Suprapubic skin (tissue), 4 donors: ENCODE measurements around the gene CD70. TPM values are rescaled to one million over a fixed set of nuclear protein-coding genes. Genes with fewer than 3 reads are reported as not detected.

Experiments used
- DNase-seq, 2 donors: peaks; one replicate each; pipeline ENCODE4 v3.0.0-alpha.2; 2019; ENCODE audit warnings: low spot score in 2 of 2
- H3K27ac ChIP-seq: fragments of 200-600 bp; sonication (generic); one replicate; pipeline ENCODE4 v1.5.1; 2019
- H3K27me3 ChIP-seq: fragments of 200-600 bp; sonication (generic); one replicate; pipeline ENCODE4 v1.5.1; 2019
- H3K36me3 ChIP-seq: fragments of 200-600 bp; sonication (generic); one replicate; pipeline ENCODE4 v1.5.1; 2019
- H3K4me1 ChIP-seq: fragments of 200-600 bp; sonication (generic); one replicate; pipeline ENCODE4 v1.5.1; 2019
- H3K4me3 ChIP-seq: fragments of 200-600 bp; sonication (generic); one replicate; pipeline ENCODE4 v1.5.1; 2019; ENCODE audit warnings: mild to moderate bottlenecking
- H3K9me3 ChIP-seq: fragments of 200-600 bp; sonication (generic); one replicate; pipeline ENCODE4 v1.5.1; 2019
- EP300 ChIP-seq: sonication (generic); formaldehyde crosslinking; IDR thresholded peaks from one replicate; pipeline ENCODE4 v1.6.1; 2017; ENCODE audit warnings: antibody characterized with exemption
- POLR2A ChIP-seq, 2 donors: fragments of 450-650 bp; IDR thresholded peaks; one replicate each; pipeline ENCODE4 v1.6.1; 2017; ENCODE audit warnings: antibody characterized with exemption in 2 of 2, mild to moderate bottlenecking in 2 of 2, moderate library complexity in 2 of 2
- POLR2AphosphoS5 ChIP-seq, 3 donors: sonication (generic); formaldehyde crosslinking; IDR thresholded peaks; one replicate each; pipeline ENCODE4 v1.6.1; 2017; ENCODE audit warnings: antibody characterized with exemption in 3 of 3
- WGBS: methylation state at CpG from one replicate; pipeline ENCODE4 v1.1.5; 2018; 5-methylcytosine and 5-hydroxymethylcytosine counted together
- total RNA-seq, 4 donors: library from RNA; depleted of rRNA; stranded (reverse); fragments of >200 nt; gene quantifications; one replicate each; pipeline ENCODE4 v1.1.0, GENCODE V29; 2016
- TF ChIP-seq, protein P1 (sequence below), 2 donors: fragments of 200-600 bp in 1 of 2; fragments of 450-650 bp in 1 of 2; sonication (generic) in 1 of 2; IDR thresholded peaks; one replicate each; pipeline ENCODE4 v1.5.1; 2016 to 2019; ENCODE audit warnings: antibody characterized with exemption in 2 of 2, mild to moderate bottlenecking in 1 of 2, moderate library complexity in 1 of 2

CD70 gene
- total RNA-seq, 4 donors from 2014 or later: 0.97 TPM; not detected in 3

DNA sequence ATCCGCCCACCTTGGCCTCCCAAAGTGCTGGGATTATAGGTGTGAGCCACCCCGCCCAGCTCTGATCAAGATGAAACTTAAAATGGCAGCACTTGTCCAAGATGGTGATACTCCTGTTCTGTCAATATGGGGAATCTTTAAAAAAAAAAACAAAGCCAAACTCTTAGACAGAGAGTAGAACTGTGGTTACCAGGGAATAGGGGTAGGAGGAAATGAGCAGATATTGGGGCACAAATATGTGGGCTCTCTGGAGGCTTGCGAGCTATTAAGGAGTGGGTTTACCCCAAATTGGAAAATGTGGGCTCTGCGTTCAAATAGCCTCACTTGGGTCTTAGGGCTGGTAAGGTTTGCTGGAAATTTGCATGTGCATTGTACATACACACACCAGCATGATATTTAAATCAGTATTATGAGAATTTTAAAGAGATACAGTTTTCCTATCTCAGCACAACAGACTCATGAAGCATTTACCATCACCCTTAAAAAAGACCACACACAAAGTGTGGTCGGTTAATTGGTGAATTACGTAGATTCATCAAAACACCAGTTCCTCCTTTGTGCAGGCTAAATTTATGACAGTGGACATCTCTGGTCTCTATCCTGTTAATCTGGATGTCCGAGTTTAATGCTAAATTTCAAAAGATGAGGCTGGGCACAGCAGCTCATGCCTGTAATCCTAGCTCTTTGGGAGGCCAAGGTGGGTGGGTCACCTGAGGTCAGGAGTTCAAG lies 11.3 kb downstream of the CD70 start:
- DNase-seq: no peak
- TF ChIP-seq POLR2AphosphoS5 (IDR thresholded peaks at IDR 0.05) (no peak), POLR2A (IDR thresholded peaks at IDR 0.05) (no peak)
- H3K4me3 ChIP-seq: no peak overlapping the region
- H3K36me3 ChIP-seq: no peaks in the 10 kb centered on the region
- H3K27me3 ChIP-seq: peaks cover 10% of the 10 kb centered on the region
- H3K9me3 ChIP-seq: no peaks in the 10 kb centered on the region
- no peak overlapping the region for H3K27ac ChIP-seq
- peaks cover 19% of the 10 kb centered on the region for H3K4me1 ChIP-seq
- WGBS: 79% methylated on average over 7 of the region's 7 CpGs

DNA sequence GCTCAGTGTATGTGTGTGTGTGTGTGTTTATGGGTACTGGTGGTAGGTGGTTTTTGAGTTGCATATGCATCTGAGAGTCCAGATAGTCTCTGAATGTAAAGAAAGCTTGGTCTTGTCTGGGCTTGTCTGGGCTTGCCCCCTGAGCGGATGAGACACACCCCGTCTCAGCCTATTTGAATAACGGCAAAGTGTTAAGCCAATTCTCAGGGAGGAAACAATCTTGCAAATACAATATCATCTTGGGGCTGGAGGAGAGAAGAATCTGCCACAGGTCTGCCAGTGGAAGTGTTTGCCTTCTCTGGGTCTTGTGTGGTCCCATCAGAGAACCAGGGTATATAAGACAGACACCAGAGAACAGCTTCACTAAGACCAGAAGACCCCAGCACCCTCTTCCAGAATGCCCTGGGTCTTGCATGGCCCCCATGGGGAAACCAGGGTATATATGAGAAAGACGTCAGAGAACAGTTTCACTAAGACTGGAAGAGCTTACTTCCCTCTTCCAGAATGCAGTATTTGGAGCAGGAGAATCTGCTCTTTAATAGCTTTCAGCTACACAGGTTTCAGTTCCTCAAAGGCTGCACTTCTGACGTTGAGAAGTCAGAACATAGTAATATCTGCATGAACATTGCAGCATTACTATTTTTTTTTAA lies 13.3 kb downstream of the CD70 start:
- Histone ChIP-seq H3K36me3 (no peaks in the 10 kb centered on the region), H3K27ac (no peak overlapping the region), H3K27me3 (no peaks in the 10 kb centered on the region), H3K4me3 (no peak overlapping the region), H3K9me3 (no peaks in the 10 kb centered on the region), H3K4me1 (peaks cover 19% of the 10 kb centered on the region)
- DNase-seq: no peak
- TF ChIP-seq POLR2AphosphoS5 (IDR thresholded peaks at IDR 0.05) (no peak), POLR2A (IDR thresholded peaks at IDR 0.05) (no peak), EP300 (no peak)
- TF ChIP-seq, protein P1, sequence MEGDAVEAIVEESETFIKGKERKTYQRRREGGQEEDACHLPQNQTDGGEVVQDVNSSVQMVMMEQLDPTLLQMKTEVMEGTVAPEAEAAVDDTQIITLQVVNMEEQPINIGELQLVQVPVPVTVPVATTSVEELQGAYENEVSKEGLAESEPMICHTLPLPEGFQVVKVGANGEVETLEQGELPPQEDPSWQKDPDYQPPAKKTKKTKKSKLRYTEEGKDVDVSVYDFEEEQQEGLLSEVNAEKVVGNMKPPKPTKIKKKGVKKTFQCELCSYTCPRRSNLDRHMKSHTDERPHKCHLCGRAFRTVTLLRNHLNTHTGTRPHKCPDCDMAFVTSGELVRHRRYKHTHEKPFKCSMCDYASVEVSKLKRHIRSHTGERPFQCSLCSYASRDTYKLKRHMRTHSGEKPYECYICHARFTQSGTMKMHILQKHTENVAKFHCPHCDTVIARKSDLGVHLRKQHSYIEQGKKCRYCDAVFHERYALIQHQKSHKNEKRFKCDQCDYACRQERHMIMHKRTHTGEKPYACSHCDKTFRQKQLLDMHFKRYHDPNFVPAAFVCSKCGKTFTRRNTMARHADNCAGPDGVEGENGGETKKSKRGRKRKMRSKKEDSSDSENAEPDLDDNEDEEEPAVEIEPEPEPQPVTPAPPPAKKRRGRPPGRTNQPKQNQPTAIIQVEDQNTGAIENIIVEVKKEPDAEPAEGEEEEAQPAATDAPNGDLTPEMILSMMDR (IDR thresholded peaks at IDR 0.05): no peak
- 52% methylated on average over 5 of the region's 5 CpGs for WGBS

DNA sequence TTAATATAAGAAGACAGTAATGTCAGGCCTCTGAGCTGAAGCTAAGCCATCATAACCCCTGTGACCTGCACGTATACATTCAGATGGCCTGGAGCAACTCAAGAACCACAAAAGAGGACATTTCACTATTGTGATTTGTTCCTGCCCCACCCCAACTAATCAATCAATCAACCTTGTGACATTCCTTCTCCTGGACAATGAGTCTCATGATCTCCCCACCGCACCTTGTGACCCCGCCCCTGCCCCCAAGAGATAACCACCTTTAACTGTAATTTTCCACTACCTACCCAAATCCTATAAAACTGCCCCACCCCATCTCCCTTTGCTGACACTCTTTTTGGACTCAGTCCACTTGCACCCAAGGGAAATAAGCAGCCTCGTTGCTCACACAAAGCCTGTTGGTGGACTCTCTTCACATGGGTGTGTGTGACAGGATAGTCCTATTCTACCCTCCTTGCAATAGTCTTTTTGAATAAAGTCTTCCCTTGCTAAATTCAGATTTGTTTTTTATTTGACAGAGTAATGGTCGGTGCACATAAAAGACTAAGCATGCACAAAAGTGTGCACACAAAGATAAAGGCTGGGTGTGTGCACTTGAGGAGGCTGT lies 14.0 kb downstream of the CD70 start:
- no peak overlapping the region for H3K27ac ChIP-seq
- no peaks in the 10 kb centered on the region for H3K36me3 ChIP-seq
- no peaks in the 10 kb centered on the region for H3K9me3 ChIP-seq
- no peak for DNase-seq
- TF ChIP-seq, protein P1 (IDR thresholded peaks at IDR 0.05): no peak
- TF ChIP-seq POLR2AphosphoS5 (IDR thresholded peaks at IDR 0.05) (no peak), POLR2A (IDR thresholded peaks at IDR 0.05) (no peak)
- H3K4me1 ChIP-seq: peaks cover 19% of the 10 kb centered on the region
- WGBS: 61% methylated on average over 5 of the region's 5 CpGs
- peaks cover 6% of the 10 kb centered on the region for H3K27me3 ChIP-seq
- no peak overlapping the region for H3K4me3 ChIP-seq

DNA sequence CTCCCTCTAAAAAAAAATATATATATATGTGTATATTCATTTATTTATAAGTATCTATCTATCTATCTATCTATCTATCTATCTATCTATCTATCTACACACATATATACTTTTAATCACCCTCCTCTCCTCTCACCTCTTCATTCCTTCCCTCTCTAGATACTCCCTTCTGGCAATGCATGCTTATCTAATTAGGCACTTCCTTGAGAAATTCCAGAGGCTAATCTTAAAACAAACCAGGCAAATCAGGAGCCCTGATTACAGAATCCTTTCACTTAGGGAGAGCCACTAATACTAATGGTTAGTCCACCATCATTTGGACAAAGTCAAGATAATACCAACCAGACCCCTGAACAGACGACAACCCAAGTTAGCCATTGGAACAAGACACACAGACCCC lies 17.6 kb downstream of the CD70 start:
- no peaks in the 10 kb centered on the region for H3K9me3 ChIP-seq
- TF ChIP-seq POLR2A (IDR thresholded peaks at IDR 0.05): no peak
- TF ChIP-seq EP300: no peak
- H3K36me3 ChIP-seq: no peaks in the 10 kb centered on the region
- 88% methylated on average over 1 of the region's 1 CpG for WGBS
- H3K4me1 ChIP-seq: peaks cover 19% of the 10 kb centered on the region
- no peak overlapping the region for H3K27ac ChIP-seq
- no peak for DNase-seq
- H3K4me3 ChIP-seq: no peak overlapping the region
- peaks cover 18% of the 10 kb centered on the region for H3K27me3 ChIP-seq

DNA sequence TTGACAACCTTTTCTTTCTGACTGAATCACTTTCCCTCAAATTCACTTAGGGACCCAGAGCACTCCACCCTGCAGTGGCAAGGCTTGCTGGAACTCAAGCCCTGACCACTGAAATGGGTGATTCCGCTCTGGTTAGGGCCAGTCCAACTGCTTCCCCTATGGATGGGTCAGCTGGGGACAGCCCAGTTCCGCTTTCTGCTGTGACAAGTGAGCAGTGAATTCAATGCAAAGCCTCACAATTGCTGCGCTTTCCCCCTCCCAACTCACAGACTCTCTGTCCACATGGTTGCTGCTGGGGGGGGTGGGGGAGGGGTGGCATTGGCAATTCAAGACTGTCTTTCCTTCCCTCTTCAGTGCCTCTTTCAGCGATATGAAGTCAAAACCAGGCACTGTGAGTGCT lies 18.7 kb downstream of the CD70 start:
- Histone ChIP-seq H3K4me3 (no peak overlapping the region), H3K36me3 (no peaks in the 10 kb centered on the region), H3K27ac (no peak overlapping the region), H3K27me3 (peaks cover 18% of the 10 kb centered on the region), H3K4me1 (peaks cover 15% of the 10 kb centered on the region), H3K9me3 (no peaks in the 10 kb centered on the region)
- 62% methylated on average over 4 of the region's 4 CpGs for WGBS
- DNase-seq: no peak
- no peak for TF ChIP-seq POLR2AphosphoS5 (IDR thresholded peaks at IDR 0.05)
- TF ChIP-seq EP300: no peak
- TF ChIP-seq, protein P1 (IDR thresholded peaks at IDR 0.05): no peak
- TF ChIP-seq POLR2A (IDR thresholded peaks at IDR 0.05): no peak

DNA sequence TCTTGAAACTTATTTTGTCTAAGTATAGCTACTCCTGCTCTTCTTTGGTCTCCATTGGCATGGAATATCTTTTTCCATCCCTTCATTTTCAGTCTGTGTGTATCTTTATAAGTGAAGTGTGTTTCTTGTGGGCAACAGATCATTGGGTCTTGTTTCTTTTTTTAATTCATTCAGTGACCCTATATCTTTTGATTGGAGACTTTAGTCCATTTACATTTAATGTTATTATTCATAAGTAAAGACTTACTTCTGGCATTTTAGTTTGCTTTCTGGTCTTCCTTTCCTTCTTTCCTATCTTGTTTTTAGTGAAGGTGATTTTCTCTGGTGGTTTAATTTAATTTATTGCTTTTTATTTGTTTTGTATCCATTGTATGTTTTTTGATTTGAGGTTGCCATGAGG lies 19.8 kb downstream of the CD70 start:
- Histone ChIP-seq H3K36me3 (no peaks in the 10 kb centered on the region), H3K27me3 (peaks cover 18% of the 10 kb centered on the region)
- TF ChIP-seq EP300 (no peak), POLR2A (IDR thresholded peaks at IDR 0.05) (no peak), POLR2AphosphoS5 (IDR thresholded peaks at IDR 0.05) (no peak)
- TF ChIP-seq, protein P1 (IDR thresholded peaks at IDR 0.05): no peak

More for the DNA sequence above, 19.8 kb downstream of the CD70 start:
- no peak for DNase-seq
- Histone ChIP-seq H3K4me1 (peaks cover 4% of the 10 kb centered on the region), H3K9me3 (no peaks in the 10 kb centered on the region), H3K27ac (no peak overlapping the region), H3K4me3 (no peak overlapping the region)
